ENCODE measurements around the gene NPSR1. TPM values are rescaled to one million over a fixed set of nuclear protein-coding genes. Genes with fewer than 3 reads are reported as not detected.

NPSR1 gene
- total RNA-seq, 1 experiment from 2014 or later = not detected

GRCh38 chr7:34750636-34751035 lies 92.6 kb downstream of the NPSR1 start:
- Histone ChIP-seq H3K27ac (ENCODE audit: insufficient read length, low read depth, low read length) (no peak overlapping the region), H2BK120ac (ENCODE audit: low read depth, low read length, poor library complexity, severe bottlenecking) (no peak overlapping the region), H3K4me1 (ENCODE audit: insufficient read depth, low read length) (no peaks in the 10 kb centered on the region), H2BK12ac (ENCODE audit: insufficient read length, low read depth, low read length) (no peak overlapping the region), H2BK20ac (ENCODE audit: low read depth, low read length, poor library complexity, severe bottlenecking) (no peak overlapping the region), H3K9me3 (ENCODE audit: control insufficient read depth, low read depth, low read length) (no peaks in the 10 kb centered on the region), H4K20me1 (ENCODE audit: control insufficient read depth, insufficient read depth, insufficient read length) (no peaks in the 10 kb centered on the region), H3K4ac (ENCODE audit: low read depth, low read length) (no peak overlapping the region), H3K9ac (ENCODE audit: extremely low read depth, insufficient read length, low read length) (no peak overlapping the region), H3T11ph (ENCODE audit: low read length) (no peak overlapping the region), H4K8ac (replicated peaks; ENCODE audit: insufficient read length, low read depth, low read length) (no peak overlapping the region), H2BK5ac (ENCODE audit: insufficient read length, low read length) (no peak overlapping the region), H3K14ac (ENCODE audit: insufficient read depth, low read length) (no peak overlapping the region), H3K23me2 (ENCODE audit: insufficient read length, low read depth, low read length, poor library complexity, severe bottlenecking) (no peaks in the 10 kb centered on the region), H2AFZ (ENCODE audit: low read length) (no peak overlapping the region), H4K5ac (ENCODE audit: insufficient read length, low read depth, low read length) (no peak overlapping the region), H2AK5ac (ENCODE audit: insufficient read length, low read length) (no peak overlapping the region), H3K79me2 (ENCODE audit: insufficient read depth, low read length) (no peaks in the 10 kb centered on the region), H4K91ac (ENCODE audit: insufficient read length, low read depth, low read length) (no peak overlapping the region), H3K56ac (ENCODE audit: insufficient read length, low read depth, low read length) (no peak overlapping the region), H3K4me2 (ENCODE audit: insufficient read depth, insufficient read length, low read length) (no peak overlapping the region), H3K27me3 (ENCODE audit: insufficient read depth, low read length) (no peaks in the 10 kb centered on the region), H3K79me1 (ENCODE audit: insufficient read depth, low read depth, low read length, poor library complexity, severe bottlenecking) (no peaks in the 10 kb centered on the region), H3K23ac (ENCODE audit: insufficient read length, low read depth, low read length) (no peak overlapping the region), H3K18ac (ENCODE audit: insufficient read length, low read depth, low read length) (no peak overlapping the region), H2BK15ac (ENCODE audit: low read depth, low read length) (no peak overlapping the region)
- no peak overlapping the region for H3K4me3 Mint-ChIP-seq
- H3K36me3 Mint-ChIP-seq (ENCODE audit: insufficient read depth in 1 of 3, low read depth in 3 of 3) = no peaks in the 10 kb centered on the region
- DNase-seq = no peak
- no peak for TF ChIP-seq CTCF (conservative IDR thresholded peaks at IDR 0.05)
- peaks cover 2 to 10% of the 10 kb centered on the region in 2 experiments; a peak in 2 of 4 replicates for H3K4me1 Mint-ChIP-seq
- no peaks in the 10 kb centered on the region for H3K27me3 Mint-ChIP-seq (ENCODE audit: low read depth)
- H3K9me3 Mint-ChIP-seq = no peaks in the 10 kb centered on the region
- WGBS (ENCODE audit: extremely low coverage, insufficient read length, low lambda C conversion rate) = no CpG with 5 or more reads among the region's 2 CpGs
- no peak overlapping the region for H3K27ac Mint-ChIP-seq
